HepG2 (cell line): Measurements from ENCODE around the gene PAQR6. TPM values are rescaled to one million over a fixed set of nuclear protein-coding genes. Genes with fewer than 3 reads are reported as not detected.

Experiments used
- E2F1 ChIP-seq: sonication (generic); formaldehyde crosslinking; IDR thresholded peaks from 2 replicates; pipeline ENCODE4 v1.5.0; 2020; ENCODE audit warnings: missing genetic modification reagents
- EZH2 ChIP-seq: conservative IDR thresholded peaks from 2 replicates; pipeline ENCODE4 v1.6.1; 2012; ENCODE audit warnings: mild to moderate bottlenecking, low read depth, low read length, moderate library complexity
- FOXM1 ChIP-seq: sonication (generic); formaldehyde crosslinking; IDR thresholded peaks from 2 replicates; pipeline ENCODE4 v1.5.0; 2020; ENCODE audit warnings: missing genetic modification reagents
- IKZF4 ChIP-seq: sonication (generic); formaldehyde crosslinking; IDR thresholded peaks from 2 replicates; pipeline ENCODE4 v1.5.1; 2020; ENCODE audit warnings: borderline replicate concordance, mild to moderate bottlenecking, low read depth, missing genetic modification reagents; ENCODE audit errors: not compliant biosample characterization
- TMF1 ChIP-seq: sonication (generic); formaldehyde crosslinking; IDR thresholded peaks from 2 replicates; pipeline ENCODE4 v1.8.1; 2022; ENCODE audit warnings: low read depth, missing genetic modification reagents
- XBP1 ChIP-seq: sonication (generic); formaldehyde crosslinking; IDR thresholded peaks from 2 replicates; pipeline ENCODE4 v1.5.0; 2020; ENCODE audit warnings: missing genetic modification reagents
- ZBTB38 ChIP-seq: sonication (generic); formaldehyde crosslinking; IDR thresholded peaks from 2 replicates; pipeline ENCODE4 v1.5.1; 2020; ENCODE audit warnings: mild to moderate bottlenecking, missing genetic modification reagents
- ZFP37 ChIP-seq: sonication (generic); formaldehyde crosslinking; IDR thresholded peaks from 2 replicates; pipeline ENCODE4 v1.4.0; 2020; ENCODE audit warnings: missing genetic modification reagents, borderline replicate concordance
- ZNF24 ChIP-seq: fragments of 450-650 bp; IDR thresholded peaks from 2 replicates; pipeline ENCODE4 v1.6.1; 2017; ENCODE audit warnings: antibody characterized with exemption, mild to moderate bottlenecking
- ZNF34 ChIP-seq: sonication (generic); formaldehyde crosslinking; IDR thresholded peaks from 2 replicates; pipeline ENCODE4 v1.4.0; 2020; ENCODE audit warnings: mild to moderate bottlenecking, missing genetic modification reagents, borderline replicate concordance
- ZNF383 ChIP-seq: sonication (generic); formaldehyde crosslinking; IDR thresholded peaks from 2 replicates; pipeline ENCODE4 v1.4.0; 2020; ENCODE audit warnings: missing genetic modification reagents, mild to moderate bottlenecking, borderline replicate concordance
- ZNF484 ChIP-seq: sonication (generic); formaldehyde crosslinking; IDR thresholded peaks from 2 replicates; pipeline ENCODE4 v1.5.1; 2020; ENCODE audit warnings: mild to moderate bottlenecking, low read depth, missing genetic modification reagents, borderline replicate concordance
- ZNF562 ChIP-seq: sonication (generic); formaldehyde crosslinking; IDR thresholded peaks from 2 replicates; pipeline ENCODE4 v1.8.0; 2022; ENCODE audit warnings: missing genetic modification reagents, borderline replicate concordance
- ZNF678 ChIP-seq: sonication (generic); formaldehyde crosslinking; IDR thresholded peaks from 2 replicates; pipeline ENCODE4 v1.4.0; 2020; ENCODE audit warnings: mild to moderate bottlenecking, missing genetic modification reagents
- ZNF703 ChIP-seq: sonication (generic); formaldehyde crosslinking; IDR thresholded peaks from 2 replicates; pipeline ENCODE4 v1.5.1; 2020; ENCODE audit warnings: missing genetic modification reagents, mild to moderate bottlenecking, moderate library complexity, borderline replicate concordance
- ZNF737 ChIP-seq: sonication (generic); formaldehyde crosslinking; IDR thresholded peaks from 2 replicates; pipeline ENCODE4 v1.5.0; 2020; ENCODE audit warnings: missing genetic modification reagents, mild to moderate bottlenecking, borderline replicate concordance
- ZNF878 ChIP-seq: sonication (generic); formaldehyde crosslinking; IDR thresholded peaks from 2 replicates; pipeline ENCODE4 v1.8.1; 2023; ENCODE audit warnings: mild to moderate bottlenecking, missing genetic modification reagents, moderate library complexity
- polyA plus RNA-seq, 8 experiments: library from polyadenylated mRNA; depleted of rRNA in 3 of 8; stranded (reverse) in 7 of 8; unstranded in 1 of 8; fragments of >200 nt; fragmentation: Illumina TruSeq in 4 of 8; extraction: Trizol in 4 of 8; gene quantifications; 2 replicates each; pipeline versions ENCODE4 v1.2.1 to v1.2.3, GENCODE V29; 2011 to 2016; ENCODE audit warnings: low read depth in 4 of 8, missing spikeins in 1 of 8, mixed read lengths in 1 of 8; ENCODE audit not compliant: insufficient read depth in 1 of 8
- total RNA-seq, 5 experiments: library from RNA; depleted of rRNA; stranded (reverse); fragments of >200 nt; fragmentation: Illumina TruSeq; extraction: Trizol; gene quantifications; 2 replicates each; pipeline ENCODE4 v1.2.3, GENCODE V29; 2016; ENCODE audit warnings: low read depth in 1 of 5
- TF ChIP-seq, protein P1 (sequence below): sonication (generic); formaldehyde crosslinking; IDR thresholded peaks from 2 replicates; pipeline ENCODE4 v1.4.0; 2020; ENCODE audit warnings: missing genetic modification reagents
- TF ChIP-seq, protein P2 (sequence below): sonication (generic); formaldehyde crosslinking; IDR thresholded peaks from 2 replicates; pipeline ENCODE4 v1.4.0; 2020; ENCODE audit warnings: mild to moderate bottlenecking, missing genetic modification reagents
- TF ChIP-seq, protein P3 (sequence below): sonication (generic); formaldehyde crosslinking; IDR thresholded peaks from 2 replicates; pipeline ENCODE4 v1.5.1; 2020; ENCODE audit warnings: missing genetic modification reagents, mild to moderate bottlenecking, borderline replicate concordance

PAQR6 gene
- total and polyA plus RNA-seq, 2 of the 13 experiments (the other 11 are each of a cell fraction or from before 2014, with no cell fraction given) = 0.82 to 1.4 TPM

DNA sequence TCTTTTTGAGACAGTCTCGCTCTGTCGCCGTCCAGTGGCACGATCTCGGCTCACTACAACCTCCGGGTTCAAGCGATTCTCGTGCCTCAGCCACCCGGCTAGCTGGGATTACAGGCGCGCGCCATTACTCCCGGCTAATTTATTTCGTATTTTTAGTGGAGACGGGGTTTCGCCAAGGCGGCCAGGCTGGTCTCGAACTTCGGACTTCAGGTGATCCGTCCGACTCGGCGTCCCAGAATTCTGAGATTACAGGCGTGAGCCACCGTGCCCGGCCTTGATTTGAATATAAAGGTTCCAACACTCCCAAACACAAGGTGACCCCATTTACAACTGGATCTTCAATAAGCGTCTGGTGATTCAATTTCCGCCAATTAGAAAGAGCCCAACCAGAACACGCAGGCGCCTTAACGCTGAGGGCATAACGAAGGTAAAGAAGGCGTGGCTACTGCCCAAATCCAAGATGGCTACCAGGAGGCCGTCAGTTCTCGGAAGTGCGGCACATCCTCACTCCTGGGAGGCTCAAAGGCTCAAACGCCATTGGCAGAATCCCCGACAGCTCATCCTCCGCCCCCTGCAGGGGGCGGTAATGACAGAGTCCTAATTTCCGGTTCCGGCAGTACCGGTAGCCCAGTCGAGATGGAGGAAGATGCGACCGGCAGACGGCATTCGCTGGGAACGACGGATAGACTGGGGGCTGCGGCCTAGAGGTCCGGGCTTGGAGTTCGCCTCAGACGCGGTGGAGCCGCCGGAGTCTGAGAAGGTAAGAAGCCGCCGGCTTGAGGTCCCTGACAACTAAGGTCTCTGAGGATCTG is 54.2 kb downstream of the PAQR6 start, which contains the start of gene SLC25A44 (continued):
- TF ChIP-seq, protein P1, sequence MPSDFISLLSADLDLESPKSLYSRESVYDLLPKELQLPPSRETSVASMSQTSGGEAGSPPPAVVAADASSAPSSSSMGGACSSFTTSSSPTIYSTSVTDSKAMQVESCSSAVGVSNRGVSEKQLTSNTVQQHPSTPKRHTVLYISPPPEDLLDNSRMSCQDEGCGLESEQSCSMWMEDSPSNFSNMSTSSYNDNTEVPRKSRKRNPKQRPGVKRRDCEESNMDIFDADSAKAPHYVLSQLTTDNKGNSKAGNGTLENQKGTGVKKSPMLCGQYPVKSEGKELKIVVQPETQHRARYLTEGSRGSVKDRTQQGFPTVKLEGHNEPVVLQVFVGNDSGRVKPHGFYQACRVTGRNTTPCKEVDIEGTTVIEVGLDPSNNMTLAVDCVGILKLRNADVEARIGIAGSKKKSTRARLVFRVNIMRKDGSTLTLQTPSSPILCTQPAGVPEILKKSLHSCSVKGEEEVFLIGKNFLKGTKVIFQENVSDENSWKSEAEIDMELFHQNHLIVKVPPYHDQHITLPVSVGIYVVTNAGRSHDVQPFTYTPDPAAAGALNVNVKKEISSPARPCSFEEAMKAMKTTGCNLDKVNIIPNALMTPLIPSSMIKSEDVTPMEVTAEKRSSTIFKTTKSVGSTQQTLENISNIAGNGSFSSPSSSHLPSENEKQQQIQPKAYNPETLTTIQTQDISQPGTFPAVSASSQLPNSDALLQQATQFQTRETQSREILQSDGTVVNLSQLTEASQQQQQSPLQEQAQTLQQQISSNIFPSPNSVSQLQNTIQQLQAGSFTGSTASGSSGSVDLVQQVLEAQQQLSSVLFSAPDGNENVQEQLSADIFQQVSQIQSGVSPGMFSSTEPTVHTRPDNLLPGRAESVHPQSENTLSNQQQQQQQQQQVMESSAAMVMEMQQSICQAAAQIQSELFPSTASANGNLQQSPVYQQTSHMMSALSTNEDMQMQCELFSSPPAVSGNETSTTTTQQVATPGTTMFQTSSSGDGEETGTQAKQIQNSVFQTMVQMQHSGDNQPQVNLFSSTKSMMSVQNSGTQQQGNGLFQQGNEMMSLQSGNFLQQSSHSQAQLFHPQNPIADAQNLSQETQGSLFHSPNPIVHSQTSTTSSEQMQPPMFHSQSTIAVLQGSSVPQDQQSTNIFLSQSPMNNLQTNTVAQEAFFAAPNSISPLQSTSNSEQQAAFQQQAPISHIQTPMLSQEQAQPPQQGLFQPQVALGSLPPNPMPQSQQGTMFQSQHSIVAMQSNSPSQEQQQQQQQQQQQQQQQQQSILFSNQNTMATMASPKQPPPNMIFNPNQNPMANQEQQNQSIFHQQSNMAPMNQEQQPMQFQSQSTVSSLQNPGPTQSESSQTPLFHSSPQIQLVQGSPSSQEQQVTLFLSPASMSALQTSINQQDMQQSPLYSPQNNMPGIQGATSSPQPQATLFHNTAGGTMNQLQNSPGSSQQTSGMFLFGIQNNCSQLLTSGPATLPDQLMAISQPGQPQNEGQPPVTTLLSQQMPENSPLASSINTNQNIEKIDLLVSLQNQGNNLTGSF = no peak
- TF ChIP-seq ZNF383 = no peak
- no peak for TF ChIP-seq FOXM1 (CRISPR knock-in tag)
- no peak for TF ChIP-seq ZNF878 (CRISPR knock-in tag)
- no peak for TF ChIP-seq EZH2
- no peak for TF ChIP-seq E2F1 (CRISPR knock-in tag)
- TF ChIP-seq, protein P2, sequence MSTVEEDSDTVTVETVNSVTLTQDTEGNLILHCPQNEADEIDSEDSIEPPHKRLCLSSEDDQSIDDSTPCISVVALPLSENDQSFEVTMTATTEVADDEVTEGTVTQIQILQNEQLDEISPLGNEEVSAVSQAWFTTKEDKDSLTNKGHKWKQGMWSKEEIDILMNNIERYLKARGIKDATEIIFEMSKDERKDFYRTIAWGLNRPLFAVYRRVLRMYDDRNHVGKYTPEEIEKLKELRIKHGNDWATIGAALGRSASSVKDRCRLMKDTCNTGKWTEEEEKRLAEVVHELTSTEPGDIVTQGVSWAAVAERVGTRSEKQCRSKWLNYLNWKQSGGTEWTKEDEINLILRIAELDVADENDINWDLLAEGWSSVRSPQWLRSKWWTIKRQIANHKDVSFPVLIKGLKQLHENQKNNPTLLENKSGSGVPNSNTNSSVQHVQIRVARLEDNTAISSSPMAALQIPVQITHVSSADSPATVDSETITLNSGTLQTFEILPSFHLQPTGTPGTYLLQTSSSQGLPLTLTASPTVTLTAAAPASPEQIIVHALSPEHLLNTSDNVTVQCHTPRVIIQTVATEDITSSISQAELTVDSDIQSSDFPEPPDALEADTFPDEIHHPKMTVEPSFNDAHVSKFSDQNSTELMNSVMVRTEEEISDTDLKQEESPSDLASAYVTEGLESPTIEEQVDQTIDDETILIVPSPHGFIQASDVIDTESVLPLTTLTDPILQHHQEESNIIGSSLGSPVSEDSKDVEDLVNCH = no peak
- no peak for TF ChIP-seq XBP1
- TF ChIP-seq, protein P3, sequence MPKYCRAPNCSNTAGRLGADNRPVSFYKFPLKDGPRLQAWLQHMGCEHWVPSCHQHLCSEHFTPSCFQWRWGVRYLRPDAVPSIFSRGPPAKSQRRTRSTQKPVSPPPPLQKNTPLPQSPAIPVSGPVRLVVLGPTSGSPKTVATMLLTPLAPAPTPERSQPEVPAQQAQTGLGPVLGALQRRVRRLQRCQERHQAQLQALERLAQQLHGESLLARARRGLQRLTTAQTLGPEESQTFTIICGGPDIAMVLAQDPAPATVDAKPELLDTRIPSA = no peak
- no peak; the same call in 1 of the 2 replicates for TF ChIP-seq ZNF703 (CRISPR knock-in tag)
- TF ChIP-seq ZNF737 (CRISPR knock-in tag) = no peak
- no peak for TF ChIP-seq ZFP37 (CRISPR knock-in tag)
- no peak for TF ChIP-seq ZNF34 (CRISPR knock-in tag)
- TF ChIP-seq ZNF562 (CRISPR knock-in tag) = no peak
- no peak for TF ChIP-seq ZNF24
- no peak for TF ChIP-seq ZNF484
- no peak for TF ChIP-seq IKZF4 (CRISPR knock-in tag)
- peak; percentile 90 for TF ChIP-seq ZBTB38 (CRISPR knock-in tag)
- no peak for TF ChIP-seq ZNF678
- no peak for TF ChIP-seq TMF1 (CRISPR knock-in tag)
